Suppressor macrophage (primary cell): ENCODE data around the gene ITGB8.

Source experiments
- DNase-seq, 4 experiments: peaks; one replicate each; pipeline ENCODE4 v3.0.0-alpha.2; 2020 to 2022

ITGB8 gene

GRCh38 chr7:20431146-20431545 is 100.4 kb downstream of the ITGB8 start:
- no peak for DNase-seq

GRCh38 chr7:20432071-20432470 is 101.4 kb downstream of the ITGB8 start:
- no peak for DNase-seq

GRCh38 chr7:20435305-20435704 is 104.6 kb downstream of the ITGB8 start:
- peak; percentile 25 to 51 (median 39) for DNase-seq

- no peak for DNase-seq
These were observed 107.5 kb downstream of the ITGB8 start for GRCh38 chr7:20438248-20438647.

- DNase-seq, result peak; percentile 71 to 89 (median 79)
These were observed 108.1 kb downstream of the ITGB8 start for GRCh38 chr7:20438694-20439376.

GRCh38 chr7:20439416-20440185 is 108.9 kb downstream of the ITGB8 start:
- no peak for DNase-seq

- peak in 3 of 4 experiments; percentile 23 to 60 (median 50) for DNase-seq
These were observed 109.9 kb downstream of the ITGB8 start for GRCh38 chr7:20440472-20441105.

- DNase-seq, result no peak
These were observed 110.6 kb downstream of the ITGB8 start for GRCh38 chr7:20441346-20441745.

GRCh38 chr7:20441991-20442441 is 111.3 kb downstream of the ITGB8 start:
- DNase-seq, result no peak

- no peak for DNase-seq
These were observed 112.3 kb downstream of the ITGB8 start for GRCh38 chr7:20442951-20443350.

GRCh38 chr7:20444030-20444800 is 113.5 kb downstream of the ITGB8 start:
- DNase-seq, result peak; percentile 17 to 64 (median 57)

- DNase-seq, result no peak
These were observed 116.4 kb downstream of the ITGB8 start for GRCh38 chr7:20447021-20447650.

- DNase-seq, result peak in 1 of 4 experiments; percentile 32
These were observed 118.5 kb downstream of the ITGB8 start for GRCh38 chr7:20449176-20449575.

- peak; percentile 26 to 74 (median 60) for DNase-seq
These were observed 119.8 kb downstream of the ITGB8 start for GRCh38 chr7:20450536-20450935.

GRCh38 chr7:20454202-20454601 is 123.5 kb downstream of the ITGB8 start:
- DNase-seq, result no peak

- DNase-seq, result no peak
These were observed 126.0 kb downstream of the ITGB8 start for GRCh38 chr7:20456701-20457100.

GRCh38 chr7:20458521-20458920 is 127.8 kb downstream of the ITGB8 start:
- DNase-seq, result peak in 1 of 4 experiments; percentile 53

GRCh38 chr7:20459419-20459818 is 128.7 kb downstream of the ITGB8 start:
- no peak for DNase-seq

- DNase-seq, result no peak
These were observed 134.2 kb downstream of the ITGB8 start for GRCh38 chr7:20464891-20465290.
